ENCODE data around the gene DIDO1.

DIDO1 gene

GRCh38 chr20:62836967-62837490 is 89.3 kb downstream of the DIDO1 start:
- TF ChIP-seq CTCF (IDR thresholded peaks at IDR 0.05; ENCODE audit: low read depth, low read length) = no peak
- no peak for DNase-seq (ENCODE audit: extremely low read depth, low read depth)

GRCh38 chr20:62835931-62836861 is 90.1 kb downstream of the DIDO1 start:
- TF ChIP-seq CTCF (IDR thresholded peaks at IDR 0.05; ENCODE audit: low read depth, low read length) = no peak
- DNase-seq (ENCODE audit: extremely low read depth, low read depth) = no peak

GRCh38 chr20:62834967-62835730 is 91.2 kb downstream of the DIDO1 start:
- TF ChIP-seq CTCF (IDR thresholded peaks at IDR 0.05; ENCODE audit: low read depth, low read length) = no peak
- DNase-seq (ENCODE audit: extremely low read depth, low read depth) = no peak

- no peak for DNase-seq (ENCODE audit: extremely low read depth, low read depth)
- no peak for TF ChIP-seq CTCF (IDR thresholded peaks at IDR 0.05; ENCODE audit: low read depth, low read length)
Measured at GRCh38 chr20:62832951-62833391, 93.3 kb downstream of the DIDO1 start.

- no peak for TF ChIP-seq CTCF (IDR thresholded peaks at IDR 0.05; ENCODE audit: low read depth, low read length)
- no peak for DNase-seq (ENCODE audit: extremely low read depth, low read depth)
Measured at GRCh38 chr20:62832212-62832922, 93.9 kb downstream of the DIDO1 start.

GRCh38 chr20:62831854-62832211 is 94.5 kb downstream of the DIDO1 start:
- no peak for DNase-seq (ENCODE audit: extremely low read depth, low read depth)
- no peak for TF ChIP-seq CTCF (IDR thresholded peaks at IDR 0.05; ENCODE audit: low read depth, low read length)
